Kidney glomerular epithelial cell (primary cell): ENCODE data around the gene C11orf71.
A peak's percentile ranks its signal among the peaks of the same experiment; 100 is the strongest.

Experiments
- DNase-seq: peaks from one replicate; lab custom pipeline; 2025; lab: John Stamatoyannopoulos, UW

Gene C11orf71

GRCh38 chr11:114399490-114400215 is 658 bp downstream of the C11orf71 start:
- DNase-seq = peak; percentile 58

- DNase-seq = peak; percentile 24
These were observed 1.9 kb downstream of the C11orf71 start for GRCh38 chr11:114398303-114398920.

- no peak for DNase-seq
These were observed 2.8 kb downstream of the C11orf71 start for GRCh38 chr11:114397349-114397982.

- DNase-seq = no peak
These were observed 3.4 kb downstream of the C11orf71 start for GRCh38 chr11:114396916-114397315.

- no peak for DNase-seq
These were observed 4.6 kb downstream of the C11orf71 start for GRCh38 chr11:114395736-114396135.

- no peak for DNase-seq
These were observed 7.3 kb downstream of the C11orf71 start for GRCh38 chr11:114392735-114393667.

- DNase-seq = no peak
These were observed 13.8 kb downstream of the C11orf71 start for GRCh38 chr11:114386545-114386944.

- DNase-seq = no peak
These were observed 14.2 kb downstream of the C11orf71 start for GRCh38 chr11:114386131-114386530.

- no peak for DNase-seq
These were observed 15.8 kb downstream of the C11orf71 start for GRCh38 chr11:114384487-114384886.

GRCh38 chr11:114382509-114382908 is 17.8 kb downstream of the C11orf71 start:
- no peak for DNase-seq

GRCh38 chr11:114379394-114380069 is 20.8 kb downstream of the C11orf71 start:
- DNase-seq = no peak

GRCh38 chr11:114377612-114378267 is 22.6 kb downstream of the C11orf71 start:
- peak; percentile 11 for DNase-seq

- no peak for DNase-seq
These were observed 25.3 kb downstream of the C11orf71 start for GRCh38 chr11:114375052-114375451.

GRCh38 chr11:114368918-114369680 is 31.2 kb downstream of the C11orf71 start:
- DNase-seq = no peak

GRCh38 chr11:114367244-114367957 is 32.9 kb downstream of the C11orf71 start:
- peak; percentile 40 for DNase-seq

- peak; percentile 86 for DNase-seq
These were observed 33.7 kb downstream of the C11orf71 start for GRCh38 chr11:114366331-114367243.

- DNase-seq = no peak
These were observed 37.4 kb downstream of the C11orf71 start for GRCh38 chr11:114362958-114363357.

GRCh38 chr11:114362326-114362725 is 38.0 kb downstream of the C11orf71 start:
- no peak for DNase-seq
